ENCODE measurements around the gene PYDC2. TPM values are rescaled to one million over a fixed set of nuclear protein-coding genes. Genes with fewer than 3 reads are reported as not detected.

Gene PYDC2
- total RNA-seq, 1 experiment from 2014 or later = not detected

GRCh38 chr3:191432162-191432561 is 28.8 kb upstream of the PYDC2 start:
- no peak for TF ChIP-seq CTCF (conservative IDR thresholded peaks at IDR 0.05)
- no peak overlapping the region for H3K4me2 ChIP-seq (ENCODE audit: insufficient read depth, insufficient read length, low read length)
- H3T11ph ChIP-seq (ENCODE audit: low read length) = no peak overlapping the region
- no peak overlapping the region for H3K56ac ChIP-seq (ENCODE audit: insufficient read length, low read depth, low read length)
- H3K79me1 ChIP-seq (ENCODE audit: insufficient read depth, low read depth, low read length, poor library complexity, severe bottlenecking) = no peaks in the 10 kb centered on the region
- H3K27ac ChIP-seq (ENCODE audit: insufficient read length, low read depth, low read length) = no peak overlapping the region
- H3K18ac ChIP-seq (ENCODE audit: insufficient read length, low read depth, low read length) = no peak overlapping the region
- no peak overlapping the region for H3K9ac ChIP-seq (ENCODE audit: extremely low read depth, insufficient read length, low read length)
- no peak overlapping the region for H3K23ac ChIP-seq (ENCODE audit: insufficient read length, low read depth, low read length)
- no peak overlapping the region for H3K14ac ChIP-seq (ENCODE audit: insufficient read depth, low read length)
- no peak overlapping the region for H2BK120ac ChIP-seq (ENCODE audit: low read depth, low read length, poor library complexity, severe bottlenecking)
- H2AFZ ChIP-seq (ENCODE audit: low read length) = no peak overlapping the region
- no peak overlapping the region for H2BK15ac ChIP-seq (ENCODE audit: low read depth, low read length)
- no peak overlapping the region for H2BK20ac ChIP-seq (ENCODE audit: low read depth, low read length, poor library complexity, severe bottlenecking)
- no peaks in the 10 kb centered on the region for H3K23me2 ChIP-seq (ENCODE audit: insufficient read length, low read depth, low read length, poor library complexity, severe bottlenecking)
- H2BK12ac ChIP-seq (ENCODE audit: insufficient read length, low read depth, low read length) = no peak overlapping the region
- no CpG with 5 or more reads among the region's 5 CpGs for WGBS (ENCODE audit: extremely low coverage, insufficient read length, low lambda C conversion rate)
- H4K5ac ChIP-seq (ENCODE audit: insufficient read length, low read depth, low read length) = no peak overlapping the region
- no peak overlapping the region for H3K4ac ChIP-seq (ENCODE audit: low read depth, low read length)
- H2BK5ac ChIP-seq (ENCODE audit: insufficient read length, low read length) = no peak overlapping the region
- H3K9me3 ChIP-seq (ENCODE audit: control insufficient read depth, low read depth, low read length) = no peaks in the 10 kb centered on the region
- no peaks in the 10 kb centered on the region for H3K4me1 Mint-ChIP-seq
- H3K4me3 Mint-ChIP-seq = no peak overlapping the region
- no peaks in the 10 kb centered on the region for H3K27me3 ChIP-seq (ENCODE audit: insufficient read depth, low read length)
- no peaks in the 10 kb centered on the region for H3K79me2 ChIP-seq (ENCODE audit: insufficient read depth, low read length)
- no peaks in the 10 kb centered on the region for H3K9me3 Mint-ChIP-seq
- H4K20me1 ChIP-seq (ENCODE audit: control insufficient read depth, insufficient read depth, insufficient read length) = no peaks in the 10 kb centered on the region
- H3K36me3 Mint-ChIP-seq (ENCODE audit: insufficient read depth in 1 of 3, low read depth in 3 of 3) = no peaks in the 10 kb centered on the region
- no peaks in the 10 kb centered on the region for H3K4me1 ChIP-seq (ENCODE audit: insufficient read depth, low read length)
- H3K27ac Mint-ChIP-seq = no peak overlapping the region
- H2AK5ac ChIP-seq (ENCODE audit: insufficient read length, low read length) = no peak overlapping the region
- H4K8ac ChIP-seq (replicated peaks; ENCODE audit: insufficient read length, low read depth, low read length) = no peak overlapping the region
- H4K91ac ChIP-seq (ENCODE audit: insufficient read length, low read depth, low read length) = no peak overlapping the region
- no peak for DNase-seq
- no peaks in the 10 kb centered on the region for H3K27me3 Mint-ChIP-seq (ENCODE audit: low read depth)
